Tibial artery (tissue), 4 donors: Measurements from ENCODE around the gene RXRA.

Source experiments
- DNase-seq, 2 donors: peaks; one replicate each; pipeline ENCODE4 v3.0.0-alpha.2; 2019
- H3K27ac ChIP-seq, 2 donors: fragments of 200-600 bp; sonication (generic) in 1 of 2; 1 replicate in 1 of 2; 2 replicates in 1 of 2; pipeline ENCODE4 v1.5.1; 2018 to 2019; ENCODE audit warnings: mild to moderate bottlenecking in 1 of 2
- H3K27me3 ChIP-seq, 2 donors: fragments of 200-600 bp; sonication (generic) in 1 of 2; one replicate each; pipeline versions ENCODE4 v1.5.1 to v1.6.0; 2016 to 2019
- H3K36me3 ChIP-seq, 3 donors: fragments of 200-600 bp; sonication (generic) in 2 of 3; one replicate each; pipeline ENCODE4 v1.5.1; 2016 to 2019; ENCODE audit warnings: mild to moderate bottlenecking in 2 of 3
- H3K4me1 ChIP-seq, 4 donors: fragments of 200-600 bp; sonication (generic) in 2 of 4; 1 replicate in 3 of 4; 2 replicates in 1 of 4; pipeline ENCODE4 v1.5.1; 2016 to 2019
- H3K4me3 ChIP-seq, 2 donors: fragments of 200-600 bp; sonication (generic) in 1 of 2; 1 replicate in 1 of 2; 2 replicates in 1 of 2; pipeline ENCODE4 v1.5.1; 2018 to 2019; ENCODE audit warnings: mild to moderate bottlenecking in 2 of 2
- H3K9me3 ChIP-seq, 3 donors: fragments of 200-600 bp; sonication (generic) in 1 of 3; one replicate each; pipeline ENCODE4 v1.5.1; 2016 to 2019
- CTCF ChIP-seq, 2 experiments: fragments of 200-600 bp in 1 of 2; fragments of 450-650 bp in 1 of 2; IDR thresholded peaks; one replicate each; pipeline ENCODE4 v1.5.1; 2017 to 2019; ENCODE audit warnings: antibody characterized with exemption in 2 of 2, mild to moderate bottlenecking in 1 of 2, moderate library complexity in 1 of 2
- intact Hi-C: fragments of 100-400 bp; cut with DNase I; formaldehyde crosslinking; loops from one replicate; pipeline ENCODE4 v1.15.0; 2023; ENCODE audit warnings: low total_unique reads

The RXRA gene

DNA sequence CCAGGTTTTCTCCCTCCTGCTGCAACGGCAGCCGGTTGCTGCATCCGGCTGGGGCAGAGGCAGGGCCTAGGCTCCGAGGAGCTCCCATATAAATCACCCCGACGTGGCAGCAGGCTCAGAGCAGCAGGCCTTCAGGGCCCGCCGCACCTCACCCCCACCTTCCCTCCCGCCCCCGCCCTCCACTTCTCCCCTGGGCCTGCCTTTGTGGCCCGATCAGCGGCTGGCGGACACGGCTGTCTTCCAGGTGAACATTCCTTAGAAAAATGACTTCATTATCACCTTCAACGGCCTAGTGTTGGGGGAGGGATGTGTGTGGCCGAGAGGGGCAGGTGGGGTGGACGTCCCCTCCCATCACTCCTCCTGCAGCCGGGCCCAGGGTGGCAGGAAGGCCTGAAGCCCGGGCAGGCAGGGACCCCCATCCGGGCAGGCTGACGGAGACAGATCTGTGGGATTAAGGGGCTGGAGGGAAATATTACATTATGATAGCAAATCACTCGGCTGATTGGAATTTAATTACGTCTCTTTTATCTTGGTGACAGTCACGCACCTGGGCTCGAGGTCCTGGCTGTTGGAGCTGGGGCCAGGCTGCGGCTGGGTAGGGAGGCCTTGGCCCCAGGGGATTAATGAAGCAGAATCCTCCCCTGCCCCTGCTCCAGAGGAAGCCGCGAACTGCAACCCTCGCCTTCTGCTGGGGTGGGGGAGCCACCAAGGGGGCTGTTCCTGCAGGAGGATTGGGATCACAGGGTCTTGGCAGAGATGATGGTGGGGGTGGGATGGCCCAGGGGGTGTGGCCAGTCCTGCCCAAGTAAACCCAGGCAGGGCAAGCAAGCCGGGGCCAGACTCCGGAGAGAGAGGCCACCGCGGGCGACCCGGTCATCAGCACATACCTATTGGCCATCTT lies 38.4 kb upstream of the RXRA start:
- H3K4me3 ChIP-seq, result no peak overlapping the region
- no peak overlapping the region for H3K27ac ChIP-seq
- no peaks in the 10 kb centered on the region for H3K9me3 ChIP-seq
- H3K4me1 ChIP-seq, result peaks cover 0 to 26% (median 7%) of the 10 kb centered on the region in 4 donors
- DNase-seq, result peak in 1 of 2 donors; percentile 46
- H3K36me3 ChIP-seq, result no peaks in the 10 kb centered on the region
- intact Hi-C loops, result no loop called here
- no peak for TF ChIP-seq CTCF (IDR thresholded peaks at IDR 0.05)
- peaks cover 0 to 52% of the 10 kb centered on the region in 2 donors for H3K27me3 ChIP-seq

- Histone ChIP-seq H3K27ac (no peak overlapping the region), H3K36me3 (no peaks in the 10 kb centered on the region), H3K27me3 (peaks cover 0 to 54% of the 10 kb centered on the region in 2 donors), H3K4me3 (no peak overlapping the region), H3K9me3 (no peaks in the 10 kb centered on the region), H3K4me1 (peaks cover 0 to 25% (median 6%) of the 10 kb centered on the region in 4 donors)
- TF ChIP-seq CTCF (IDR thresholded peaks at IDR 0.05), result no peak
- intact Hi-C loops, result no loop called here
- no peak for DNase-seq
These were observed 37.5 kb upstream of the RXRA start for GRCh38 chr9:134288746-134289145.

- Histone ChIP-seq H3K4me3 (no peak overlapping the region), H3K9me3 (no peaks in the 10 kb centered on the region), H3K4me1 (peaks cover 0 to 24% (median 11%) of the 10 kb centered on the region in 4 donors), H3K27ac (no peak overlapping the region), H3K36me3 (no peaks in the 10 kb centered on the region), H3K27me3 (peaks cover 0 to 53% of the 10 kb centered on the region in 2 donors)
- no peak for TF ChIP-seq CTCF (IDR thresholded peaks at IDR 0.05)
- intact Hi-C loops, result no loop called here
- DNase-seq, result no peak
These were observed 36.9 kb upstream of the RXRA start for GRCh38 chr9:134289241-134289875.

DNA sequence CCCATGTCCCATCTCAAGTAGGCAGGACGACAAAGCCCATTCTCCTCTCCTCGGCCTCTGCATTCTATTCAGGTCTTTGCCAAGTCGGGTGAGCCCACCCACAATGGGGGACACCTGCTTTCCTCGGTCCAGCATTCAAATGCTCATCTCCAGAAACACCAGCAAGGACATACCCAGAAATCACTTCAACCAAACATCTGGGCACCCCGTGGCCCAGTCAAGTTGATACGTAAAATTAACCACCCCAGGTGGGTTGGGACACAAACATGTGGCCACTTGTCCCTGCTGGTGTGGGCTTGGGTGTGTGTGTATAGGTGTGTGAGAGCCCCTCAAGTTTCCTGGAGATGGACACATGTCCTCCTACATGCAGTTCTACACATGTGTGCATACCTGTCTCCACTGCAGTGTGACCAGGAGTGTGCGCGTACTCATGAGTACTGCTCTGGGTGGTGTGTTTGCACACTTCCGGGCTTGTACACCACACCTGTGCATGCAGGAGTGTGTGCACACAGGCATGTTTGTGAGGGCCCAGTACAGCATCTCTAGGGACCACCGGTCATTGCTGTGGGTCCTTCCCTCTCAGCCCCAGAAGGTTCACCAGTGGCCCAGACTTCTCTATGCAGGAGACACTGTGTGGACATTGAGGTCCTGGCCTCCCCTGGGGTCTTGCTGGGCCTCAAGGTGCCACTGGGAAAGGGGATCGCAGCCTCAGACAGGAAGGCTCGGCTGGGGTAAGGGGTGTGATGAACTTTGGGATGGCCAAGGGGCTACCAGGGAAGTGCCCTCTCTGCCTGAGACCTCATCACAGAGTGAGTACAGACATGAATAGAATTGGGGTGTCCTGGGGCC lies 35.4 kb upstream of the RXRA start:
- no peak for TF ChIP-seq CTCF (IDR thresholded peaks at IDR 0.05)
- no peak overlapping the region for H3K4me3 ChIP-seq
- H3K36me3 ChIP-seq, result no peaks in the 10 kb centered on the region
- H3K27me3 ChIP-seq, result peaks cover 0 to 54% of the 10 kb centered on the region in 2 donors
- peaks cover 0 to 24% (median 11%) of the 10 kb centered on the region in 4 donors for H3K4me1 ChIP-seq
- no peaks in the 10 kb centered on the region for H3K9me3 ChIP-seq
- no peak overlapping the region for H3K27ac ChIP-seq
- no peak for DNase-seq
- intact Hi-C loops, result no loop called here

DNA sequence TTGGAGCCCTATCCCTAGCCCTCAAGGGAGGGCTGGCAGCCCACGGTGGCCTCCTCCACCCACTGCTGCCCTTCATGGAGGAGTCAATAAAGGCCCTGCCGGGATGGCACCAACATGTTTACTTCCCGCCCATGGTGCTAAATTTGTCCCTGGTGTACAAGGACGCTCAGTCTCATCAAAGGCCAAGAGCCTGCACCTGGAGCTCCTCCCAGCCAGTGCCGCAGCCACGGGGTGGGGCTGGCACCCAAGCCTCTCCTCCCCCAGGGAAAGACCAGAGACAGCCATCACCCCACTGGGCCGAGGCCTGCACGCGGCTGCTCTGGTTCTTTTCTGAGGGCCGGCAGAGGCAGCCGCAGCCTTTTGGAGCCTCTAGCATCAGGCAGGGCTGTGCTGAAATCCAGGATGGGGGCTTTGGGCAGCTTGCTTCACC lies 34.8 kb upstream of the RXRA start:
- no peak for DNase-seq
- peaks cover 0 to 61% of the 10 kb centered on the region in 2 donors for H3K27me3 ChIP-seq
- no peaks in the 10 kb centered on the region for H3K36me3 ChIP-seq
- intact Hi-C loops, result no loop called here
- no peak overlapping the region for H3K4me3 ChIP-seq
- no peaks in the 10 kb centered on the region for H3K9me3 ChIP-seq
- TF ChIP-seq CTCF (IDR thresholded peaks at IDR 0.05), result no peak
- H3K4me1 ChIP-seq, result peaks cover 0 to 23% (median 11%) of the 10 kb centered on the region in 4 donors
- H3K27ac ChIP-seq, result no peak overlapping the region
